Activated naive CD8-positive, alpha-beta T cell treated with anti-CD3 and anti-CD28 coated beads, Interleukin-2, amount 50 U/mL, for 24 hours (primary cell): ENCODE measurements around the gene ADAM12.

ENCODE experiments used
- ATAC-seq: fragments of 150-1000 bp; cut with Tn5 transposase; one replicate; pipeline ENCODE4 v1.10.0; 2021
- DNase-seq: peaks from one replicate; pipeline ENCODE4 v3.0.0; 2021
- H3K27ac Mint-ChIP-seq: one replicate; pipeline ENCODE4 v1.8.0; 2021; ENCODE audit warnings: mild to moderate bottlenecking, mixed read lengths
- H3K27me3 Mint-ChIP-seq: one replicate; pipeline ENCODE4 v1.8.0; 2021; ENCODE audit warnings: mixed read lengths
- H3K36me3 Mint-ChIP-seq: one replicate; pipeline ENCODE4 v1.8.0; 2021; ENCODE audit warnings: low read depth, mixed read lengths
- H3K4me1 Mint-ChIP-seq: one replicate; pipeline ENCODE4 v1.8.0; 2021; ENCODE audit warnings: mixed read lengths
- H3K4me3 Mint-ChIP-seq: one replicate; pipeline ENCODE4 v1.8.0; 2021; ENCODE audit warnings: mild to moderate bottlenecking, moderate library complexity, mixed read lengths
- H3K9me3 Mint-ChIP-seq: one replicate; pipeline ENCODE4 v1.8.0; 2021; ENCODE audit warnings: mixed read lengths

The ADAM12 gene

DNA sequence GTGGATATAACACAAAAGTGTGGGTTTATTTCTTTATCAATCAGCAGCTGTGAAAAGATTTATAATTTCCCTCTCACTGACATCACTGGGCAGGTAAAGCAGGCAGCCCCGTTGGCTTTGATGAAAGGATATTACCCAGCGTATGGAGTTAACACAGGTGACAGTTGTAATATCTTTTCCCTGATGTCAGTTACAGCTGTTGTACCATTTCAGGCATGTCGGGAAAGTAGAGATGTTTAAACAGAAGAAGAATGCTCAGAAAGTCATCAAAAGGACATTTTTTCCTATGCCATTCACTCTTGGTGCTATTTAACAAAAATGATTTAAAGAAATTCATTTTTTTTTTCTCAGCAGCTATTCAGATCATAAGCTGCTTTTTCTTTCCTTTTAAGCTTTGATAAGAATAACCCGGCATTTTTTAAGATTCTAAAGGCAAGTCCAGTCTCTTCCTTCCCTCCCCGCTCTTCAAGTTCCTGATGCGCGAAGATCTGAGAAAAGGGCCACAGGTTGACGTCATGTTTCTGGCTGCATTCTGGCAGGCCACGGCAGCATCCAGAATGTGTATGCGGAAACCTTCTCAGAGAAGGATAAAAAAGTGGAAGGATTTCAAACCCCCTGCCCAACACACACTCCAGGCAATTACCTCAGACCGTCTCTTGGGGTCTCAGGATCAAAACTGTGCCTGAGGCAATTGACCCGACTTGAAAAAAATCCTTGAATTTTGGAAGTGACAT lies 32.5 kb upstream of the ADAM12 start:
- H3K4me1 Mint-ChIP-seq: no peaks in the 10 kb centered on the region
- H3K9me3 Mint-ChIP-seq: peaks cover 35% of the 10 kb centered on the region
- no peaks in the 10 kb centered on the region for H3K36me3 Mint-ChIP-seq
- ATAC-seq: no peak
- no peak overlapping the region for H3K27ac Mint-ChIP-seq
- no peak overlapping the region for H3K4me3 Mint-ChIP-seq
- no peak for DNase-seq
- H3K27me3 Mint-ChIP-seq: no peaks in the 10 kb centered on the region

DNA sequence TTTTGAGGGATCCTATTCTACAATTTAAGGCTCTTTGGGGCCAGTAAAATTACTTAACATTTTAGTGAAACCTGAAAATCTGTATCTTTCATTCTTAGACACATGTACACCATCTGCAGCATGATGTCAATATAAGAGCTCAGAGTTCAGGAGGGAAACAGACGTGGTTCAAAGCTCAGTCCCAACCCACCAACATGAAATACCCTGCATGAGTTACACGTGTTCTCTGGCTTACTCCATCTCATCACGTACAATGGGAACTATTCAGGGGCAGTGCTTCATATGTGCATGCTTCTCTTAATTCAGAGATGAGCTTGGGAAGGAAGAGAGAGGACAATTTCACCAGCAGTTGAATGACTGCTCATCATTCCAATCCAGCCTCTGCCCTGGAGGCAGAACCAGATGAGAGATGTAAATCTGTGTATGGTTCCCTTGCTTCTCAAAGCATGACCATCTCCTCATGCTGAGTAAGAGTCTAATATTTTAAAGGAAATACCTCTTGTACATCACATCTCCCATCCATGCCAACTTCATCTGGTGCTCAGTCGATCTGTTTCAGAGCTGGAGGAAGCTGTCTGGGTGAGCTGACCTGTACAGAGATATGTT lies 29.0 kb upstream of the ADAM12 start:
- no peak for ATAC-seq
- no peaks in the 10 kb centered on the region for H3K36me3 Mint-ChIP-seq
- no peak overlapping the region for H3K27ac Mint-ChIP-seq
- peaks cover 28% of the 10 kb centered on the region for H3K9me3 Mint-ChIP-seq
- DNase-seq: no peak
- no peak overlapping the region for H3K4me3 Mint-ChIP-seq
- no peaks in the 10 kb centered on the region for H3K4me1 Mint-ChIP-seq
- no peaks in the 10 kb centered on the region for H3K27me3 Mint-ChIP-seq

DNA sequence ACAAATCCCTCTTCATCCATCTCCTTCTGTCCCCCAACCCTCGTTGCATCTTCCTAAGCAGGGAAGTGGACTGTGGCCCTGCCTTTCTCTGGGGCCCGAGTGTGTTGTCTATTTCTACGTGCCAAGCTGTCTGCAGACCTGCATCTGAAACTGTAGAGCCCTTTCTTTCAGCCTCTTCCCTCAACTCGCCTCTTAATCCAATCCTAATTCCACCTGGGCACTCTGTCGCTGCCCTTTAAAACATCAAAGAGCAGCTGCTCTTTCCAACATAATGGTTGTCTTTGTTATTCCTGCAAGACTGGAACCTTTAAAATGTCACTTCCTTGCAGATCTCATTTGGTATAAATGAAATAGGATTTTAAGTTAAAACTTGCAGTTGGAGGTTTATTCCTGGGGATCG lies 21.5 kb upstream of the ADAM12 start:
- Mint-ChIP-seq H3K4me1 (no peaks in the 10 kb centered on the region), H3K27ac (no peak overlapping the region), H3K36me3 (no peaks in the 10 kb centered on the region), H3K27me3 (no peaks in the 10 kb centered on the region), H3K9me3 (no peaks in the 10 kb centered on the region), H3K4me3 (no peak overlapping the region)
- no peak for ATAC-seq
- DNase-seq: no peak

DNA sequence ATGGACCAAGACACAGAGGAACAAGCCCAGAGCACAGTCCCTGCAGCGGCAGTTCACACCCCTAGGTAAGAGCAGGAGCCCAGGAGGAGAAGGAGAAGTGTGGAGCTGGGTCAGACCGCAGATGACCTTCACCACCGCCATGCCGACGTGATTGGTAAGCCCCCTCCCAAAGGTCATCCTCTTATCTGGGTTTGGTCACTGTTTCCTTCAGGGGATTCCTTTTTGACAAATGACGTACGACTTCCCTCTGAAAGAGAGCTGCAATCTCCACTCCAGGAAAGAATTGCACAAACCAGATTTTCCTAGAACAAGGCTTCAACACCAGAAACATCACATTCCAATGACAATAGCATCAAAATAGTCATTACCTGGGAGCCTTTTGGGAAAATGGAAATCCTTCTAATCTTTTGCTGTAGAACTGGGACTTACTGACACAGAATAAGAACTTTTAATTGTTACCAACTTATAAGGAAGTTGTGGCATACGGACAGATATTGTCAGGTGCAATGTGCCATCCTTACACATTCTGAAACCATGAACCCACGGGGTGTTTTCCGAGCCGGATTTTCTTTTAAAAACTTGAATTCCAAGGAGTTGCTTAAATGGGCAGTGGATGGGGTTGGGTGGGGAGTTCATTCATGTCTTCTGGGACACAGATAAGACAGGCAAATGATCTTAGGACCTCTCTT lies 20.8 kb upstream of the ADAM12 start:
- Mint-ChIP-seq H3K27me3 (no peaks in the 10 kb centered on the region), H3K36me3 (no peaks in the 10 kb centered on the region), H3K4me1 (no peaks in the 10 kb centered on the region), H3K27ac (no peak overlapping the region), H3K4me3 (no peak overlapping the region), H3K9me3 (no peaks in the 10 kb centered on the region)
- DNase-seq: no peak
- ATAC-seq: peak; percentile 36

DNA sequence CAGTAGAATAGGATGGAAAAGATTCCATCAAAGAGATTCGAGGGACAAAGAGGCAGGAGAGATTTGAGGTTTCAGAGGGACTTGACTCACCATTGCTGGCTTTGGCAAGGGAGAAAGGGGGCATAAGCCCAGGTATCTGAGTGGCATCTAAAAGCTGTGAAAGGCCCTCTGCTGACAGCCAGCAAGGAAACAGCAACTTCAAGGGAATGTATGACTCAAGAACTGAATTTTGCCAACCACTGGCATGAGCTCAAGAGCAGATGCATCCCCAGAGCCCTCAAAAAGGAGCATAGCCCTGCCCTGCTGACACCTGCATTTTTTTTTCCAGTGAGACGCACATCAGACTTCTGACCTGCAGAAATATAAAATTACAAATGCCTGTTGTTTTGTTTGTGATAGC lies 19.6 kb upstream of the ADAM12 start:
- Mint-ChIP-seq H3K9me3 (no peaks in the 10 kb centered on the region), H3K27ac (no peak overlapping the region), H3K36me3 (no peaks in the 10 kb centered on the region), H3K27me3 (no peaks in the 10 kb centered on the region), H3K4me3 (no peak overlapping the region), H3K4me1 (no peaks in the 10 kb centered on the region)
- DNase-seq (no peak), ATAC-seq (no peak)

DNA sequence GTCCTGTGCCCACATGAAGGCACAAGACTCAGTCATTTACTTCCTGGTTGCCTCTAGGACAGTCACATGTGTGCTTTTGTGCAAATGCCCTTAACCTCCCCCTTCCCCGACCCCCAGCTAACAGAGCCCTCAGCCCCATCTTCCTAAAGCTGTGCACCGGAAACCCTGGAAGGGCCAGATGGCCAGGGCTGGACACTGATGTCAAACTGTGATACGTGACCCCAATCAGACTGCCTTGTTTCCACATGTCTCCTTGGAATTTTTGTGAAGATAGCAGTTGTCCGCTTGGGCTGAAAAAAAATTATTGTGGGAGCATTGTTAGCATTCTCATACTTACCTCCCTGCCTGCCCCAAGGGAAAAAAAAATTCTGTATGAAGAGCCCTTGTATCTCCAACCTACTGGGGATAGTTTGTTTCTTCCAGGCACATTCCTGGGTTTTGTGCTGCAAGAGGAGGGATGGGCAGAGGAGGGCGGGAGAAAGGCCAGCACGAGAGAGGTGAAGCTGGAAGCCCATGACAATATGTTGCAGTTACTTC lies 17.0 kb upstream of the ADAM12 start:
- no peak for DNase-seq
- no peaks in the 10 kb centered on the region for H3K4me1 Mint-ChIP-seq
- H3K36me3 Mint-ChIP-seq: no peaks in the 10 kb centered on the region
- no peak overlapping the region for H3K4me3 Mint-ChIP-seq
- H3K9me3 Mint-ChIP-seq: no peaks in the 10 kb centered on the region
- no peak for ATAC-seq
- H3K27me3 Mint-ChIP-seq: no peaks in the 10 kb centered on the region
- no peak overlapping the region for H3K27ac Mint-ChIP-seq

DNA sequence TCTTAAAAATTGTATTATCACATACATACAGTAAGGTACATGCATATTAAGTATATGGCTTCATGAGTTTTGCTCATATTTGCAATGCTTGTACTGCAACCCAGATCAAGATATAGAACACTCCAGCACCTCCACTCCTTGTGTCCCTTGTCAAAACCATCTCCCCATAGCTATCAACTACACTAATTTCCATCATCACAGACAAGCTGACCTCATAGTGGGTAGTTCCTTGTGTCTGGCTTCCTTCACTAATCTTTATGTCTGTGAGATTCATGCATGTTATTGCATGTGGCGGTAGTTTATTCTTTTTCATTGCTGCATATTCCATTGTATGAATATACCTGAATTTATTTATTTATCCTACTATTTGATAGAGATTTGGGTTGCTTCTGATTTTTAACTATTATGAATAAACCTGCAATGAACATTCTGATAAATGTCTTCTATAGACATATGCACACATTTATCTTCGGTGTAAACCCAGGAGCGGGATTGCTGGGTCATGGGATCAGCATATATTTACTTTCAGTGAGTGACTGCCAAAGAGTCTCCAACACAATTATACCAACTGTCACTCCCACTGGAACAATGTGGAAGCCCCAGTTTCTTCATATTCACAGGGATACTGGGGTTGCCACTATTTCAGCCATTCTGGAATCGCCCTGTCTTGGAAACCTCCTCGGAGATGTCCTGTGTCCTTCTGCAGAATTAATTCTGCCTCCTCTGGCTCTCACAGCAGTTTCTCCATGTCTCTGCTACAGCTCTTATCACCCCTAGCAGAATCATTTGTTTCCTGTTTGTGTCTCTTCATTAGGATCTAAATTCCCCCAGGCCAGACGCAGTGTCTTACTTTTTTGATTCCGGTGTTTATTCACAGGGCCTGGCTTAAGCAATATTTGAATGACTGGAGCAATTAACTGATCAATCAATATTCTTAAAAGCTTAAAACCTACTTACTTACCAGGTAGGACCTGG lies 14.7 kb upstream of the ADAM12 start:
- Mint-ChIP-seq H3K27ac (no peak overlapping the region), H3K4me3 (no peak overlapping the region), H3K27me3 (no peaks in the 10 kb centered on the region), H3K9me3 (no peaks in the 10 kb centered on the region), H3K4me1 (no peaks in the 10 kb centered on the region), H3K36me3 (no peaks in the 10 kb centered on the region)
- ATAC-seq (no peak), DNase-seq (no peak)

DNA sequence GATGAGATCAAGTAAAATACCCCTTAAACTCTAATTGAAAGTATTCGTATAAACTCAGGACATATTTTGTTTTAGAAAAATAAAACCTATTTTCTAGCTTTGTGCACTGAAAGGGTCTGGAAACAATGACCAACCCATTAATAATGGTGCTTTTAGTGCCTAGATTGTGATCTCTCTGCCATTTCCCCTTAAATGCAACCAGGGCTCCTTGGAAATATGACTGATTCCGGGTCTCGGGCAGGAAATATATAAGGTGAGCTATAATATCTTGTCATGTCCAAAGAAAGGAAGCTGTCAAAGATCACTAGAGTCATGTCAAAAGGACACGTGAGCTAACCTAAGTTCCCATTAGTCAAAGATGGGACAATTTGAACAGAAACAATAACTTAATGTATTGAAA lies 12.4 kb upstream of the ADAM12 start:
- ATAC-seq (no peak), DNase-seq (no peak)
- H3K27me3 Mint-ChIP-seq: no peaks in the 10 kb centered on the region
- H3K4me1 Mint-ChIP-seq: no peaks in the 10 kb centered on the region
- H3K4me3 Mint-ChIP-seq: no peak overlapping the region
- no peaks in the 10 kb centered on the region for H3K9me3 Mint-ChIP-seq
- H3K27ac Mint-ChIP-seq: no peak overlapping the region
- H3K36me3 Mint-ChIP-seq: no peaks in the 10 kb centered on the region

DNA sequence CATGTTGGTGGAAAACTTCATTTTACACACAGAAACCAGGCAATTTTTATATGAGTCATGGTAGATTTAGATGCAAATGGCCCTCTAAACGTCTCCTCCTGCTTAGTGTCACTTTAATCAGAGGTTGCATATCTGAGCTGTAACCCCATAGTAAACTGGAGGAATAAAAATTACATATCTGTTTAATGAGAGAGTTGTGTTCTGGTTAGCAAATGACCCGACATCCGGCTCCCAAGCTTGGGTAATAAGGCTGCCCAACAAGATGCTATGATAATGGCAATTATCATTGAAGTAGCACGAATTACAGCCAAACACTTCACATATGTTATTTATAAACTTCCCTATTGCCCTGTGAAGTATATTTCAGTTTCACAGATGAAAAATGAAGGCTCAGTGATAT lies 10.6 kb upstream of the ADAM12 start:
- no peak overlapping the region for H3K27ac Mint-ChIP-seq
- H3K9me3 Mint-ChIP-seq: no peaks in the 10 kb centered on the region
- H3K4me3 Mint-ChIP-seq: no peak overlapping the region
- no peak for DNase-seq
- ATAC-seq: no peak
- no peaks in the 10 kb centered on the region for H3K36me3 Mint-ChIP-seq
- H3K27me3 Mint-ChIP-seq: no peaks in the 10 kb centered on the region
- no peaks in the 10 kb centered on the region for H3K4me1 Mint-ChIP-seq

DNA sequence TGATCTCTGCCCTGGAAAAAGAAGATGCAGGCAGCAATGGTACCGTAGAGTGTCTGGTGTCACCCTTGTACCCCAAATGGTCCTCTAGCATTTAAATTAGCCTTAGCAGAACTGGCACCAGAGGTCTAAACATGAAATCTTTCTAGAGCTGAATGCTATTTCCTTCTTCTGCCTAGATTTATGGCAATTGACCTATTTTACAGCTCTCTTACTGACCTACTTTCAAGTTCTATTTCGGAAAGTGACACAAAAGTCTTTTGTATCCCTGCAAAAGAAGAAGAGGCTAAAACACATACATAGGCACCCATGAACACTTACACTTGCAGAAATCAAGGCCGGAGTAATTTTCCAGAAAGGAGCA lies 10.1 kb upstream of the ADAM12 start:
- Mint-ChIP-seq H3K36me3 (no peaks in the 10 kb centered on the region), H3K4me1 (no peaks in the 10 kb centered on the region), H3K9me3 (no peaks in the 10 kb centered on the region), H3K27ac (no peak overlapping the region), H3K4me3 (no peak overlapping the region), H3K27me3 (no peaks in the 10 kb centered on the region)
- ATAC-seq (no peak), DNase-seq (no peak)

DNA sequence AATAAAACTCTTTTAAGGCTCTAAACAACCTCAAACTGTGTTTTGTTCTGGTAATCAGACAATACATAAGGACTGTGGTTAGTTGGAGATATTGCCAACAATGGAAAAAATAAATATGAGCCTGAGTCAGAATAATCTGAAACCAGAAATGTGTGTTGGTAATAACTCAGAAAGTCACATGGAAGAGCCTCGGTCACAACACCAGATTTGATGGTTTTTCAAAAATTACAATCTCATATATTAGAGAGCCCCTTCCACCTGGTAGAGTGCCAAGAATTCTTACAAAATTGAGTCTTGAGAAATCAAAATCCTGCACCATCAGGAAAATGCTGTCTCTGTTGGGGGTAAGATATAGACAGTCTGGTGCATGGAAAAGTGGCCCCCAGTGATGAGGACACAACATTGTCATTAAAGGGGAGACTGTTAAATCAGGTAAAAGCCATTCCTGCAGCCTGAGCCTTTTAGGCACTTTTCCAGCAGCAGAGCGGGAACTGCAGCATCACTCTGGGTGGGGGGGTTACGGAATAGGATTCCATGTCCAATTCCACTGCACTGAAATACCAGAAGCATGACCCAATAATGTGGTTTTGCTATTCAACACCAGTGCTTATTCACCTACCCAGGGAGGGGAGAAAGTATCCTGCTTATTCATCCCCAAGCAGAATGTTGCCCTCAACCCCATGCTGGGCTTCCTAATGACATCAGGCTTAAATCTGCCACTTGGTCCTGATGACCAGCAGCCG lies 9.5 kb upstream of the ADAM12 start:
- Mint-ChIP-seq H3K4me1 (no peaks in the 10 kb centered on the region), H3K36me3 (no peaks in the 10 kb centered on the region), H3K27ac (no peak overlapping the region), H3K27me3 (no peaks in the 10 kb centered on the region), H3K9me3 (no peaks in the 10 kb centered on the region), H3K4me3 (no peak overlapping the region)
- ATAC-seq (no peak), DNase-seq (no peak)

DNA sequence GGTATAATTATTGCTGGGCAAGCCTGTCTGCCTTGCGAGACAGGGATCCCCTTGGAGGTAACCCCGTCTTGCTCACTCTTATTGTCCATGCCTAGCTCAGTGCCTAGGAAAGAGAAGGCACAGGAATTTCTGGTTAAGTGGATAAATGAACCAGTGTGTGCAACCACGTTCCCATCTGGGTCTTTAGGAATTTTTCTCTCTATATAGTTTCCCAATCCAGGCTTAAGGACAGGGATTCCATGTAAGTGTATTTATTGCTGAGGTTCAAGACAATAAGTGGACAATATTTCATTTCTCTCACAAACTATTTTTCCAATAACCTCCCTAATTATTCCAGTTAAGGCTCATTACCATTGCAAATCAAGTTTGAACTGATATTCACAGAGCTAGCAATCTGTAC lies 8.9 kb upstream of the ADAM12 start:
- DNase-seq: no peak
- no peaks in the 10 kb centered on the region for H3K36me3 Mint-ChIP-seq
- no peak overlapping the region for H3K4me3 Mint-ChIP-seq
- ATAC-seq: no peak
- no peaks in the 10 kb centered on the region for H3K27me3 Mint-ChIP-seq
- H3K27ac Mint-ChIP-seq: no peak overlapping the region
- H3K4me1 Mint-ChIP-seq: no peaks in the 10 kb centered on the region
- H3K9me3 Mint-ChIP-seq: no peaks in the 10 kb centered on the region

DNA sequence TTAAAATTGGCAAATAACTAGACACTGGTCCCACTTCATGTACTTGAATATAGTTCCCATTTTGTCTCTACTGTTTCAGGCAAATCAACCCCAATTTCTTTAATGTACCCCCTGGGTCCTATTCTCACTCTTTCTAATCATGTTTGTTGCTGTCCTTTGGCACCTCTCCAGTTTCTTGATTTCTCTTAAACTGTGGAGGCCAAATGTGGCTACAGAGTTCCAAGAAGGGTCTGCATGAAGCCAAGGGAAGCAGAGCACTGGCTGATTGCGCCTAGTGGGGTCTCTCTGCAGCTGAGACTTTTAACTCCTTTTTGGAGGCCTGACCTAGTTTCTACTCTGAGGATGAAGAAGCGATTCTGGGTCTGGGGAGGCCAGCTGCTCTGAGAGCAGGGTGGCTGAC lies 6.7 kb upstream of the ADAM12 start:
- no peaks in the 10 kb centered on the region for H3K36me3 Mint-ChIP-seq
- no peak overlapping the region for H3K4me3 Mint-ChIP-seq
- H3K27me3 Mint-ChIP-seq: peaks cover 3% of the 10 kb centered on the region
- no peak overlapping the region for H3K27ac Mint-ChIP-seq
- H3K9me3 Mint-ChIP-seq: no peaks in the 10 kb centered on the region
- DNase-seq (no peak), ATAC-seq (no peak)
- no peaks in the 10 kb centered on the region for H3K4me1 Mint-ChIP-seq

DNA sequence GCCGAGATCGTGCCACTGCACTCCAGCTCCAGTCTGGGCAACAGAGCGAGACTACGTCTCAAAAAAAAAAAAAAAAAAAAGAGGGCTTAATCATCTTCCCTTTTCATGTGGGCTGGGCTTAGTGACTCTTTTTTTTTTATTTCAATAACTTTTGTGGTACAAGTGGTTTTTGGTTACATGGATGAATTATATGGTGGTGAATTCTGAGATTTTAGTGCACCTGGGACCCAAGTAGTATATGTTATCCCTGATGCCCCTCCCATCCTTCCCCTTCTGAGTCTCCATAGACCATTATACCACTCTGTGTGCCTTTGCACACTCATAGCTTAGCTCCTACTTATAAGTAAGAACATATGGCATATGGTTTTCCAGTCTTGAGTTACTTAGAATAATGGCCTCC lies 4.8 kb upstream of the ADAM12 start:
- H3K4me1 Mint-ChIP-seq: no peaks in the 10 kb centered on the region
- no peak overlapping the region for H3K4me3 Mint-ChIP-seq
- DNase-seq (no peak), ATAC-seq (no peak)
- H3K9me3 Mint-ChIP-seq: no peaks in the 10 kb centered on the region
- H3K27me3 Mint-ChIP-seq: peaks cover 16% of the 10 kb centered on the region
- H3K27ac Mint-ChIP-seq: no peak overlapping the region
- no peaks in the 10 kb centered on the region for H3K36me3 Mint-ChIP-seq
